Measurements from ENCODE around the gene GPC3.

DNA sequence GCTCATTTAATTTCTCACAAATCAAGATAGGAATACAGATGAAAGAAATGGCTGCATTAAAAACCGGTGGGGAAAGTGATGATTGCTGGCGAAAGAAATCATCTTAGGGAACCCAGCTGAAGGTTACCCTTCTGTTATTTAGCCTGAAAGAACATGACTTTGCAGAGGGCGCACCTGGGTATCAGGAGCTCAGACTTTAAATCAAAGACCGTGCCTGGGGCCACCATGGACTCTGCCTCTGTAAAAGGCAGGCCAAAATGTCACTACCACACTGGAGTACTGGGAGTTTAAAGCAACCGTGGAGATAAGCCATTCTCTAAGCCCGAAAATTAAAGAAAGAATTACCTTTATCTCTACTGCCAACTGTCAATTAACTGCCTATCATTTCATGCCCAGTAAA, 24.3 kb downstream of the GPC3 start:
- TF ChIP-seq, protein P1, sequence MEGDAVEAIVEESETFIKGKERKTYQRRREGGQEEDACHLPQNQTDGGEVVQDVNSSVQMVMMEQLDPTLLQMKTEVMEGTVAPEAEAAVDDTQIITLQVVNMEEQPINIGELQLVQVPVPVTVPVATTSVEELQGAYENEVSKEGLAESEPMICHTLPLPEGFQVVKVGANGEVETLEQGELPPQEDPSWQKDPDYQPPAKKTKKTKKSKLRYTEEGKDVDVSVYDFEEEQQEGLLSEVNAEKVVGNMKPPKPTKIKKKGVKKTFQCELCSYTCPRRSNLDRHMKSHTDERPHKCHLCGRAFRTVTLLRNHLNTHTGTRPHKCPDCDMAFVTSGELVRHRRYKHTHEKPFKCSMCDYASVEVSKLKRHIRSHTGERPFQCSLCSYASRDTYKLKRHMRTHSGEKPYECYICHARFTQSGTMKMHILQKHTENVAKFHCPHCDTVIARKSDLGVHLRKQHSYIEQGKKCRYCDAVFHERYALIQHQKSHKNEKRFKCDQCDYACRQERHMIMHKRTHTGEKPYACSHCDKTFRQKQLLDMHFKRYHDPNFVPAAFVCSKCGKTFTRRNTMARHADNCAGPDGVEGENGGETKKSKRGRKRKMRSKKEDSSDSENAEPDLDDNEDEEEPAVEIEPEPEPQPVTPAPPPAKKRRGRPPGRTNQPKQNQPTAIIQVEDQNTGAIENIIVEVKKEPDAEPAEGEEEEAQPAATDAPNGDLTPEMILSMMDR (conservative IDR thresholded peaks at IDR 0.05; ENCODE audit: low read depth, low read length), result no peak
- TF ChIP-seq RCOR1 (IDR thresholded peaks at IDR 0.05; ENCODE audit: insufficient replicate concordance, low read length), result no peak
- no peak for TF ChIP-seq CEBPB (IDR thresholded peaks at IDR 0.05; ENCODE audit: low read depth, low read length)
- TF ChIP-seq, protein P2, sequence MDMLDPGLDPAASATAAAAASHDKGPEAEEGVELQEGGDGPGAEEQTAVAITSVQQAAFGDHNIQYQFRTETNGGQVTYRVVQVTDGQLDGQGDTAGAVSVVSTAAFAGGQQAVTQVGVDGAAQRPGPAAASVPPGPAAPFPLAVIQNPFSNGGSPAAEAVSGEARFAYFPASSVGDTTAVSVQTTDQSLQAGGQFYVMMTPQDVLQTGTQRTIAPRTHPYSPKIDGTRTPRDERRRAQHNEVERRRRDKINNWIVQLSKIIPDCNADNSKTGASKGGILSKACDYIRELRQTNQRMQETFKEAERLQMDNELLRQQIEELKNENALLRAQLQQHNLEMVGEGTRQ (IDR thresholded peaks at IDR 0.05; ENCODE audit: low read depth, low read length), result no peak
- no peak for TF ChIP-seq POLR2A (IDR thresholded peaks at IDR 0.05; ENCODE audit: low read depth, low read length)
- TF ChIP-seq NFE2L2 (IDR thresholded peaks at IDR 0.05; ENCODE audit: low read depth, low read length), result no peak
- TF ChIP-seq MAFK (IDR thresholded peaks at IDR 0.05; ENCODE audit: low read depth, low read length), result no peak

Data from IMR-90 (cell line).